Kidney epithelial cell (primary cell): Measurements from ENCODE around the gene JPH3. TPM values are rescaled to one million over a fixed set of nuclear protein-coding genes. Genes with fewer than 3 reads are reported as not detected.

Source experiments
- DNase-seq: peaks from one replicate; pipeline ENCODE4 v3.0.0-alpha.2; 2010; ENCODE audit warnings: low read depth
- H3K27me3 ChIP-seq: 2 replicates; pipeline ENCODE4 v1.6.0; 2011; ENCODE audit warnings: low read length; ENCODE audit not compliant: control insufficient read depth, insufficient read depth
- H3K36me3 ChIP-seq: 2 replicates; pipeline ENCODE4 v1.5.1; 2011; ENCODE audit warnings: low read length; ENCODE audit not compliant: control insufficient read depth, insufficient read depth
- H3K4me3 ChIP-seq: 2 replicates; pipeline ENCODE4 v1.5.1; 2011; ENCODE audit warnings: low read depth, mild to moderate bottlenecking, control low read depth, low read length
- total RNA-seq: library from RNA; depleted of rRNA; stranded (reverse); fragments of >200 nt; gene quantifications from 2 replicates; pipeline ENCODE4 v1.2.3, GENCODE V29; 2015
- TF ChIP-seq, protein P1 (sequence below): IDR thresholded peaks from 2 replicates; pipeline ENCODE4 v1.5.1; 2011; ENCODE audit warnings: mild to moderate bottlenecking, moderate library complexity, low read length, control low read depth, inconsistent platforms; ENCODE audit not compliant: insufficient read depth, poor library complexity, severe bottlenecking

Gene JPH3
- total RNA-seq, 1 donor from 2014 or later = 2.1 TPM

DNA sequence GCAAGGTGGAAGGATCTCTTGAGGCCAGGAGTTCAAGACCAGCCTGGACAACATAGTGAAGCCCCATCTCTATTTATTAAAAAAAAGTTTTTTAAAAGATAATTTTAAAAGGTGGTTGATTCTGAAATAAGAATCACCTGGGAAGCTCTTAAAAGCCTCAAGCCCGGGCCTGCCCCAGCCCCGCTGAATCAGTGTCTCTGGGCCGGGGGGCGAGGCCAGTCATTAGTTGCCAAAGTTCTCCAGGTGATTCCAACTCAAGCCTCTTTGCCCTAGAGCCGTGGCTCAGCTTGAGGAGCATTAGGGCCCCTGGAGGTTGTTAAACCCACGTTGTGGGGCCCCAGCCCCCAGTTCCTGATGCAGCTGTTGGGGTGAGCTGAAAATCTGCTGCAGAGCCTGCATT lies 24.6 kb downstream of the JPH3 start:
- Histone ChIP-seq H3K4me3 (no peak overlapping the region), H3K36me3 (no peaks in the 10 kb centered on the region), H3K27me3 (peaks cover 22% of the 10 kb centered on the region)
- DNase-seq = no peak
- TF ChIP-seq, protein P1, sequence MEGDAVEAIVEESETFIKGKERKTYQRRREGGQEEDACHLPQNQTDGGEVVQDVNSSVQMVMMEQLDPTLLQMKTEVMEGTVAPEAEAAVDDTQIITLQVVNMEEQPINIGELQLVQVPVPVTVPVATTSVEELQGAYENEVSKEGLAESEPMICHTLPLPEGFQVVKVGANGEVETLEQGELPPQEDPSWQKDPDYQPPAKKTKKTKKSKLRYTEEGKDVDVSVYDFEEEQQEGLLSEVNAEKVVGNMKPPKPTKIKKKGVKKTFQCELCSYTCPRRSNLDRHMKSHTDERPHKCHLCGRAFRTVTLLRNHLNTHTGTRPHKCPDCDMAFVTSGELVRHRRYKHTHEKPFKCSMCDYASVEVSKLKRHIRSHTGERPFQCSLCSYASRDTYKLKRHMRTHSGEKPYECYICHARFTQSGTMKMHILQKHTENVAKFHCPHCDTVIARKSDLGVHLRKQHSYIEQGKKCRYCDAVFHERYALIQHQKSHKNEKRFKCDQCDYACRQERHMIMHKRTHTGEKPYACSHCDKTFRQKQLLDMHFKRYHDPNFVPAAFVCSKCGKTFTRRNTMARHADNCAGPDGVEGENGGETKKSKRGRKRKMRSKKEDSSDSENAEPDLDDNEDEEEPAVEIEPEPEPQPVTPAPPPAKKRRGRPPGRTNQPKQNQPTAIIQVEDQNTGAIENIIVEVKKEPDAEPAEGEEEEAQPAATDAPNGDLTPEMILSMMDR = no peak

DNA sequence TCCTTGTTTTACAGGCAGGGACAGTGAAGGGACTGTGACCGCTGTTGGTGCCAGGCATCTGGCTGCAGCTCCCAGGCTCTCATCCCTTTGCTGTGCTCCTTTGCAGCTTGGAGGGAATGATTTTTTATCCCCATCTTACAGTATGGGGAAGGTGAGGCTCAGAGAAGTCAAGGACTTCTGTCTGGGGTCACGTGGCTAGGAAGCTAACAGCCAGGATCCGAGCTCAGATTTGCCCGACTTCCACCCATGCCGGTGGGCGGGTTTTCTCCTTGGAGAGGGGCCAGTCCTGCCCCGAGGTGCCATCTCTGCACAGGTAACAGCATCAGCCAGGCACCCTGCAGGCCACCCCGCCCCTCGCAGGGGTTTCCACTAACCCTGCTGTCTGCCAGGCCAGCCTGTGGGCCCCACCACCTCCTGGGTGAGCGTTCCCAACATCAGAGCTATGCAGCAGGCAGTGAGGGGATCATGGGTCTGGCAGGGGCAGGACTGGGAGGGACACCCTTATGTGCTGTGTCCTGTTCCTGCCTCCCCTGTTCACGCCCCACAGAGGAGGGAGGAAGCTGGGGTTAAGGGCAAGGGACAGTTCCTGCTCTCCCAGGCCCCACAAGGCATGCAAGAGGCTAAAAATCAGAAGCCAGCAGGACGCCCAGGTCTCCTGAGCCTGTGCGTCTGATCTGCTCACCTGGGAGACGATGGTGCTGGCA lies 25.4 kb downstream of the JPH3 start:
- no peaks in the 10 kb centered on the region for H3K36me3 ChIP-seq
- H3K4me3 ChIP-seq = no peak overlapping the region
- peaks cover 21% of the 10 kb centered on the region for H3K27me3 ChIP-seq
- TF ChIP-seq, protein P1 = no peak
- DNase-seq = no peak

DNA sequence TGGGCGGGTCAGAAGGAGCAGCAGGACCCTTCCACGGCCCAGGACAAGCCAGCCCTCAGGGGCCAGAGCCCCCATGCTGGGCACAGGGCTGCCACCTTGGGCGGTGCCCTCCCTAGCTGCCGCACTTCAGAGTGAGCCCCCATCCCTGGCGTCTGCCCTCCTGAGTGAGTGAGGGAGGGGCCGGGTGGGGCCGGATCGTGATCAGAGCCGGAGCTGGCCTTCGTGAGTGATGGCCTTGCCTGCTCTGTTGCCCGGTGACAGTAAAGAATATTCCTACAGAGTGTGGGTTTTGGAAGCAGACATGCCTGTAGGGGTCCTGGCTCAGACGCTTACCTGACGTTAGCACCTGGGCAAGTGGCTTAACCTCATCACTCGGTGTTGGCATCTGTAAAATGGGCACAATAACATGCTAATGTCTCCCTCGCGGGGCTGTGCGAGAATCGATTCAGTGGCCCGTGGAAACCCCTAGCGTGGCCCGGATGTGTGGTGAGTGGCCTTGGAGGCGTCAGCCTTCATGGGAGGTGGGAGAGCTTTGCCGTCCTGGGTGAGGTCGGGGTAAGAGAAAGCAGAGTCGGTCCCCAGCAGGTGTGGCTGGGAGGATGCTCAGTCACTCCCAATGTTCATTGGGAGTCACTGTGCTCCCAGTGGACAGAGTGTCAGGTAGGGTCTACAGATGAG lies 26.1 kb downstream of the JPH3 start:
- TF ChIP-seq, protein P1 = no peak
- Histone ChIP-seq H3K4me3 (no peak overlapping the region), H3K36me3 (no peaks in the 10 kb centered on the region), H3K27me3 (peaks cover 17% of the 10 kb centered on the region)
- DNase-seq = no peak

DNA sequence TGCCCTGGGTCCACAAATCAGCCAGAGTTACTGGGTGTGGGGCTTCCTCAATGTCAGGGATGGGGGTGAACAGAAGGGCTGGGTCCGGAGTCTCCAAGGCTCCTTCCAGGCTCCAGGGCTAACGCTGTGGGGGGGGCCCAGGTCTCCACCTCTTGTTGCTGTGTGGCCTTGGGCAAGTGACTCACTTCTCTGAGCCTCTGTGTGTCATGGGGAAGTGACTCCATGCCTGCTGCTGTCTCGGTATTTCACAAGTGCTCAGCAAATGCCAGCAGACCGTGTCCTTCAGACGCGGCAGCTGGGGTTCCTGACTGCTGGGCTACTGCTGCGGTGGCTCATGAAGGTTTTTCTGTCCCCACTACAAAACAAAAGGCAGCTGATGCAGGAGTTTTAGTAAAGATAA lies 26.6 kb downstream of the JPH3 start:
- Histone ChIP-seq H3K4me3 (no peak overlapping the region), H3K36me3 (no peaks in the 10 kb centered on the region), H3K27me3 (peaks cover 17% of the 10 kb centered on the region)
- DNase-seq = peak; percentile 85
- TF ChIP-seq, protein P1 = no peak

DNA sequence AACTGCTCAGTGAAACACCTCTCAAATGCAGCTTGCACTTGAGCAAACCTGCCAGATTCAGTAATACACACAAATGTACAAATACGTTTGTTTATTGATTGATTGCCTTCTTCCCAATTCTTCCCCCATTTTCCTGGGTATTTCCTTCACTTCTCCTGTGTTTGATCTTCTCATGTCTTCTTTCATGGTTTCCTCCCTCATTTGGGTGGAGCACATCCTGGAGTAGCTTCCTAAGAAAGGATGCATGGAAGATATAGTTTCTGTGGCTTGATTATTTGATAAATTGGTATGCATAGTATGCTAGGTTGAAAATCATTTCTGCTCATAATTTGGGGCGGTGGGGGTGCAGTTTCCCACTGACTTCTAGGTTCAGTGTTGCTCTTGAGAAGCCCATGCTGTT lies 28.8 kb downstream of the JPH3 start:
- Histone ChIP-seq H3K36me3 (no peaks in the 10 kb centered on the region), H3K4me3 (no peak overlapping the region), H3K27me3 (peaks cover 20% of the 10 kb centered on the region)
- no peak for DNase-seq
- TF ChIP-seq, protein P1 = no peak

DNA sequence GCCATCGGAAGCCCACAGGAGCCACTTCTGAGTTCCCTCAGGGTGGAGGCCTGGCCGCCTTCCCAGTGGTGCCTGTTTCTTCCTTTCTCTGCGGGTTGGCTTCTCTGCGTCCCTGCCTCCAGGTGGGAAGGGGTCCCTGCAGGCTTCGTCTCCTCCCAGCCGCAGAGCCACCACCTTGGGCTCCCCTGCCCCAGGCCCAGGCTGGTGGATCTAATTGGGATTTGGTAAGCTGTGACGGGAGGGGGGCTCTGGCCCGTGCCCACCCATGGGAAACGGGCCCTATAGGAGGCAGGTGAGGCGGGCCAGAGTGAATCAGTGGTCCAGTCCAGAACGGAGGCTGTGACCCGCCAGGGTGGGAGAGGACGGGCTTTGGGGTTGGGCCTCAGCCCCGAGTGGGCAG lies 32.1 kb downstream of the JPH3 start:
- no peak overlapping the region for H3K4me3 ChIP-seq
- no peaks in the 10 kb centered on the region for H3K36me3 ChIP-seq
- no peak for DNase-seq
- peaks cover 12% of the 10 kb centered on the region for H3K27me3 ChIP-seq
- TF ChIP-seq, protein P1 = no peak
